ENCODE measurements around the gene FARP1.
A peak's percentile ranks its signal among the peaks of the same experiment; 100 is the strongest.

- TF ChIP-seq CTCF (IDR thresholded peaks at IDR 0.05) (peak in 1 of 3 experiments; percentile 19), EP300 (IDR thresholded peaks at IDR 0.05) (no peak)
These were observed 335.6 kb downstream of the FARP1 start for GRCh38 chr13:98478189-98479129.

Data from esophagus muscularis mucosa (tissue), 3 donors.